ENCODE results near the gene PLXNC1. TPM values are rescaled to one million over a fixed set of nuclear protein-coding genes. Genes with fewer than 3 reads are reported as not detected.
A peak's percentile ranks its signal among the peaks of the same experiment; 100 is the strongest.

Gene PLXNC1
- total and polyA plus RNA-seq, 4 donors = 27.6 to 58.2 (median 42.1) TPM

DNA sequence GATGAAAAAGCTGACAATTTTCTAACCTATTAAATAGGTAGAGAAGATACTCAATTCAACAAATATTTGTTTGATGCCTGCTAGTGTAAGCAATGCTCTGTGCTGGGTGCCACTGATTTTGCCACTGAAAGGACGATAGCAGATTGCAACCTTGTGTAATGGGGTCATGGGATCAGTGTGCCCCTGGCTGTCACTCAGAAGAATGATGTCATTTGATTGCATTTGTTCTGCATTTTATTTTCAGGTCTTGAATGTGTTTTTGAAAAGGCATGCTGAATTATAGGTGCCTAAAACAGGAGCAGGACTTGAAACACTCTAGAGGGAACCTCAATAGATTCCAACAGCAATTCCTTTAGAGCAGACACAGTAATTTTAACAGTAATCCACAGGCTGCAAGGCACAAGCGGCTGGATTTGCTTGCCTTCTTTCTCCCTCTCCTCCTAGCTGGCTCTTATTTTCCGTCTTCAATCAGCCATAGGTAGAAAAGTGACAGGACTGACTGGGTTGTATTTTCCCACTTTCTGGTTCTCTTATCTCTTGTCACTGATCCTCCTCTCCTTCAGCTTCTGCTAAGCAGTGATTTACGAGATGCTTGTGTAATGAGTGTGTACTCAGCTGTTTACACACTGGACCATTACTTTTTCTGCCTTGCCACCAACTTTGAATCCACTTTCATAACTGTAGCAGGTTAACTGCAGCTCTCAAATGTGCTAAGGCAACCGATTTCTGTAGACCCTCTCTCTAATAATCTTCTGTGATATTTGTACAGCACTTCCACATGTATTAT is 4.1 kb downstream of the PLXNC1 start:
- H3K27me3 ChIP-seq (ENCODE audit: control insufficient read depth, insufficient read depth, low read length) = peaks cover 18% of the 10 kb centered on the region
- H3K9me3 ChIP-seq (ENCODE audit: control insufficient read depth, insufficient read depth, low read length) = no peaks in the 10 kb centered on the region
- WGBS (ENCODE audit: insufficient coverage) = 23% methylated on average over 2 of the region's 5 CpGs
- H3K4me1 ChIP-seq (ENCODE audit: control insufficient read depth, insufficient read depth, low read length) = peaks cover 18% of the 10 kb centered on the region
- no peak overlapping the region for H3K27ac ChIP-seq (ENCODE audit: low read depth, low read length)
- peak in 2 of 6 donors; percentile 15 to 34 for DNase-seq (ENCODE audit: low read depth in 4 of 6, low spot score in 6 of 6)
- H3K36me3 ChIP-seq (ENCODE audit: control insufficient read depth, insufficient read depth, low read length) = no peaks in the 10 kb centered on the region
- H3K4me3 ChIP-seq (ENCODE audit: low read depth, low read length) = peak overlapping the region; percentile 1

DNA sequence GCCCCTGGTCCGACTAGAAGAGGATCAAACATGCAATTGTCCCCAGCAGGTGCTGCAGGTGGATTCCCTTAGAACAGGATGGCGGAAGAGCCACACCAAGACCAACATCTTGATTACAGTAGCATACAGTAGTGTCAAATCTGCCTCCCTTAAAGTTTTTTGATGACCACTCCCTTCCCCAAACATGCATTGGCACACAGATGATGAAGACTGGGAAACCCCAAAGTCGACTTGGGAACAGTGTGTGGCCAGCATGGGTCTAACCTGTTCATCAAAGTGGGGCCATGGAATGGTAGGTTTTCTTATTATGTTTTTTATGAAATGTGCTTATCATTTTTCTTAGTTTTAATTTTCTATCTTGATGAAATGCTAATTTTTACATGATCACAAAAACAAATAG is 8.8 kb downstream of the PLXNC1 start:
- Histone ChIP-seq H3K9me3 (ENCODE audit: control insufficient read depth, insufficient read depth, low read length) (no peaks in the 10 kb centered on the region), H3K27me3 (ENCODE audit: control insufficient read depth, insufficient read depth, low read length) (peaks cover 5% of the 10 kb centered on the region), H3K27ac (ENCODE audit: low read depth, low read length) (no peak overlapping the region), H3K4me1 (ENCODE audit: control insufficient read depth, insufficient read depth, low read length) (no peaks in the 10 kb centered on the region), H3K4me3 (ENCODE audit: low read depth, low read length) (no peak overlapping the region), H3K36me3 (ENCODE audit: control insufficient read depth, insufficient read depth, low read length) (no peaks in the 10 kb centered on the region)
- no peak for DNase-seq (ENCODE audit: low read depth in 4 of 6, low spot score in 6 of 6)
- 100% methylated on average over 1 of the region's 3 CpGs for WGBS (ENCODE audit: insufficient coverage)

DNA sequence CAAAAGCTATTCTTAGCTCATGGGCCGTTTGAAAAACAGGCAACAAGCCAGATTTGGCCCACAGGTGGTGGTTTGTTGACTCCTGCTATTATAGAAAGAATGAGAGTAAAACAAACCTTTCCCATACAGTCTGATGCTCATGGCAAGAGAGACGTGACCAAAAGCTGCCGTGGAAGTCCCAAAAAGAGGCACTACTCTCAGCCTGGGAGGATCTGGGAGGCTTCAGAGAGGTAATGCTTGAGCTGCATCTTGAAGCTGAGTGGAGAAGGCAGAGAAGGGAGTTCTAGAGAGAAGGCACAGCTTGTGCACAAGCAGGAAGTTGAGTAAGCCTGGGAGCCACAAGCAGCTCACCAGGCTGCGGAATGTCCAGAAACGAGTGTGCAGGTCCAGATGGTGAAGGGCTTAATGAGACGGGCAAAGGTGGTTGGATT is 9.6 kb downstream of the PLXNC1 start:
- H3K27ac ChIP-seq (ENCODE audit: low read depth, low read length) = no peak overlapping the region
- DNase-seq (ENCODE audit: low read depth in 4 of 6, low spot score in 6 of 6) = peak in 1 of 6 donors; percentile 9
- no CpG with 5 or more reads among the region's 6 CpGs for WGBS (ENCODE audit: insufficient coverage)

DNA sequence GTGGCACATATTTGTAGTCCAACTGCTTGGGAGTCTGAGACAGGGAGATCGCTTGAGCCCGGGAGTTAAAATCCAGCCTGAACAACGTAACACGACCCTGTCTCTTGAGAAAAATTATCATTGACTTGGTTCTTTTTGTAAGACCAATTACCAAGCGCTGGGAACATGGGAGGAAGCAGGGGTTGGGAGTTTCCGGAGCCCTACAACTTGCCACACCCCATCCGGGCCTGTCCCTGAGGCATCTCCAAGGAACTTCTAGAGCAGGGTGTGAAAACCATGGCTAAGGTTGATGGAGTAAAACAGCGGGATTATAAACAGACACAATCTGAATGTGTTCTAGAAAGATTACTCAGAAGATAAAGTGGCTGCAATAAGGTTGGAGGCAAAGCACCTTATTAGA is 10.3 kb downstream of the PLXNC1 start:
- Histone ChIP-seq H3K36me3 (ENCODE audit: control insufficient read depth, insufficient read depth, low read length) (no peaks in the 10 kb centered on the region), H3K9me3 (ENCODE audit: control insufficient read depth, insufficient read depth, low read length) (no peaks in the 10 kb centered on the region), H3K4me3 (ENCODE audit: low read depth, low read length) (no peak overlapping the region), H3K27me3 (ENCODE audit: control insufficient read depth, insufficient read depth, low read length) (peaks cover 2% of the 10 kb centered on the region), H3K27ac (ENCODE audit: low read depth, low read length) (no peak overlapping the region), H3K4me1 (ENCODE audit: control insufficient read depth, insufficient read depth, low read length) (no peaks in the 10 kb centered on the region)
- 96% methylated on average over 8 of the region's 8 CpGs for WGBS (ENCODE audit: insufficient coverage)
- no peak for DNase-seq (ENCODE audit: low read depth in 4 of 6, low spot score in 6 of 6)

More for the DNA sequence above, 9.6 kb downstream of the PLXNC1 start:
- Histone ChIP-seq H3K9me3 (ENCODE audit: control insufficient read depth, insufficient read depth, low read length) (no peaks in the 10 kb centered on the region), H3K27me3 (ENCODE audit: control insufficient read depth, insufficient read depth, low read length) (peaks cover 2% of the 10 kb centered on the region), H3K4me1 (ENCODE audit: control insufficient read depth, insufficient read depth, low read length) (no peaks in the 10 kb centered on the region), H3K36me3 (ENCODE audit: control insufficient read depth, insufficient read depth, low read length) (no peaks in the 10 kb centered on the region), H3K4me3 (ENCODE audit: low read depth, low read length) (no peak overlapping the region)

DNA sequence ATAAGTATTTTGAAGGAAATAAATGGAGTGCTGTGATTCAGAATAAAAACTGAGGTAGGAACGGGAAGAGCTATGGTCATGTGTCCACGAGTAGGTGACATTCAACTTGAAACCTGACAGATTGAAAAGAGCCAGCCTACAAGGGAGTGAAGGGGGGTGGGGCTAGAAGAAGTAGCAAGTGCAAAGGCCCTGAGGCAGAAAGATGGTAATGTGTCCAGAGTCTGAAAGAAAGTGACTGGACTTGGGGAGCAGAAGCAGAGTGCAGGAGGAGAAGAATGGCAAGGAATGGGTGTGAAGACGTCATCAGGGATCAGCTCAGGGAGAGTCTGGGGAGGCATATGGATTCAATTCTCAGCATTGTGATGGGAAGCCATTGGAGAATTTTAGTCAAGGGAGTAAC is 13.7 kb downstream of the PLXNC1 start:
- Histone ChIP-seq H3K36me3 (ENCODE audit: control insufficient read depth, insufficient read depth, low read length) (no peaks in the 10 kb centered on the region), H3K27ac (ENCODE audit: low read depth, low read length) (no peak overlapping the region), H3K4me3 (ENCODE audit: low read depth, low read length) (no peak overlapping the region), H3K4me1 (ENCODE audit: control insufficient read depth, insufficient read depth, low read length) (peaks cover 7% of the 10 kb centered on the region), H3K9me3 (ENCODE audit: control insufficient read depth, insufficient read depth, low read length) (no peaks in the 10 kb centered on the region), H3K27me3 (ENCODE audit: control insufficient read depth, insufficient read depth, low read length) (no peaks in the 10 kb centered on the region)
- 98% methylated on average over 3 of the region's 3 CpGs for WGBS (ENCODE audit: insufficient coverage)
- no peak for DNase-seq (ENCODE audit: low read depth in 4 of 6, low spot score in 6 of 6)

DNA sequence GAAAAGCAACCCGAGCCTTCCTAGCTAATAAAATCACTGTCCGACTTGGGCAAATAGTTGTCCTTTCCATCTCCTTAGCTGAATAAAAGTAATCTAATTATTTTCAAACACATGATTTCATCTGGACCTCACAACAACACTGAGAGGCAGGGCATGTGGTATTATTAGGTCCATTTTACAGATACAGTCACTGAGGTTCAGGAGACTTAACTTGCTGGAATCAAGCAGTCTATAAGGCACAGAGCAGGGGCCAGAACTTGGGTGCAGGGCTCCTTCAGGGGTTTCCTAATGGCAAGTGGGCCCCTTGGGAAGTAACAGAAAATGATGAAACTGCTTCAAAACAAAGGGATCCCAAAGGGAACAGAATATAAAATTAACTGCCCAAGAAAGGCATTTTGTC is 15.5 kb downstream of the PLXNC1 start:
- DNase-seq (ENCODE audit: low read depth in 4 of 6, low spot score in 6 of 6) = no peak
- Histone ChIP-seq H3K27ac (ENCODE audit: low read depth, low read length) (no peak overlapping the region), H3K4me1 (ENCODE audit: control insufficient read depth, insufficient read depth, low read length) (peaks cover 7% of the 10 kb centered on the region), H3K4me3 (ENCODE audit: low read depth, low read length) (no peak overlapping the region), H3K9me3 (ENCODE audit: control insufficient read depth, insufficient read depth, low read length) (no peaks in the 10 kb centered on the region), H3K27me3 (ENCODE audit: control insufficient read depth, insufficient read depth, low read length) (no peaks in the 10 kb centered on the region), H3K36me3 (ENCODE audit: control insufficient read depth, insufficient read depth, low read length) (no peaks in the 10 kb centered on the region)
- WGBS (ENCODE audit: insufficient coverage) = 90% methylated on average over 2 of the region's 2 CpGs

DNA sequence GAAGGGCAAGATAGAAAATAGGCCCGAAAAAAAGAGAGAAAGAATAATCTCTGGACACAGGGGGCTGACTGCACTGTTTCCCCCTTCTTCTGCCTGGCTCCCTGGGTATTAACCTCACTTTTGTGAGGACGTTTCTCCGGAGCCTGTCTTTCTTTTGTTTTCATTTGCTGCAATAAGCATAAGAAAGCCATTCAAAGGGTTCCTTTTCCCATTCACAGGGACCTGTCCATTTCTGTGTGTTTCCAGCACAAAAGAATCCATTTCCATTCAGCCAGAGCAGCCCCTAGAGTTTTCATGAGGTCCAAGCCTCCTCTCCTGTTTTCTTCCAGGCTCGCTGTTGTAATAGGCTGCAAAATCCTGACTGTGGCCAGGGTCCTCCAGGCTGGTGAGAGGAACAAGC is 16.8 kb downstream of the PLXNC1 start:
- WGBS (ENCODE audit: insufficient coverage) = 43% methylated on average over 4 of the region's 4 CpGs
- H3K27ac ChIP-seq (ENCODE audit: low read depth, low read length) = peak overlapping the region; percentile 30
- no peaks in the 10 kb centered on the region for H3K27me3 ChIP-seq (ENCODE audit: control insufficient read depth, insufficient read depth, low read length)
- H3K36me3 ChIP-seq (ENCODE audit: control insufficient read depth, insufficient read depth, low read length) = no peaks in the 10 kb centered on the region
- no peak overlapping the region for H3K4me3 ChIP-seq (ENCODE audit: low read depth, low read length)
- DNase-seq (ENCODE audit: low read depth in 4 of 6, low spot score in 6 of 6) = peak in 2 of 6 donors; percentile 49 to 55
- H3K4me1 ChIP-seq (ENCODE audit: control insufficient read depth, insufficient read depth, low read length) = peaks cover 7% of the 10 kb centered on the region
- H3K9me3 ChIP-seq (ENCODE audit: control insufficient read depth, insufficient read depth, low read length) = no peaks in the 10 kb centered on the region

DNA sequence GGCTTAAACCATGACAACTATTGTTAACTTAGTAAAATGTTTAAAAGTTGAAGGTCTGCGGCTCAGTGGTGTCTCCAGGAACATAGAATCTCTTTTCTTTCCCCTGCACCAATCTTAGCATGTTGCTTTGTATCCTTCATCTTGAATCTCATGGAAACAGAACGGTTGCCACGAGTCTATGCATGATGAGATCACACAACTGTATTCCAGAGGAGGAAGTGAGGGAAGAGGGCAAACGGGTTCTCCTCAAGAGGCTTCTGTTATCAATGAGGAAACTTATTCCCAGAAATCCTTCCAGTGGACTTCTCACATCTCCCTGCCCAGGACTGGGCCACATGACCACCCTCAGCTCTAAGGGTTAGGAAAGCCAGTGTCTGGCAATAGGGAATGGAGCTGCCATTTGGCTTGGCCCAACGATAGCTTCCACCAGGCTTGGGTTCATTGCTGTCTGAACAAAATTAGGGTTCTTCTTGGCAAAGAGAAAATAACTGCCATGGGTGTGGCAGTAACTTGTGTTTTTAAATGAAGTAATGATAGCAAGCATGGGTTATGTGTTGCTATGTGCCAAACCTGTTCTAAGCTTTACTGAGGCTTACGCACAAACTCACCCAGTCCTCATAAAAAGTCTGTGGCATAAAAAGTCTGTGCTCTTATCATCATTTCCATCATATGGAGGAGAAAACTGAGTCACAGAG is 17.4 kb downstream of the PLXNC1 start:
- Histone ChIP-seq H3K9me3 (ENCODE audit: control insufficient read depth, insufficient read depth, low read length) (no peaks in the 10 kb centered on the region), H3K4me1 (ENCODE audit: control insufficient read depth, insufficient read depth, low read length) (peaks cover 7% of the 10 kb centered on the region), H3K27ac (ENCODE audit: low read depth, low read length) (no peak overlapping the region), H3K27me3 (ENCODE audit: control insufficient read depth, insufficient read depth, low read length) (no peaks in the 10 kb centered on the region), H3K36me3 (ENCODE audit: control insufficient read depth, insufficient read depth, low read length) (no peaks in the 10 kb centered on the region), H3K4me3 (ENCODE audit: low read depth, low read length) (no peak overlapping the region)
- DNase-seq (ENCODE audit: low read depth in 4 of 6, low spot score in 6 of 6) = no peak
- WGBS (ENCODE audit: insufficient coverage) = no CpG with 5 or more reads among the region's 6 CpGs

DNA sequence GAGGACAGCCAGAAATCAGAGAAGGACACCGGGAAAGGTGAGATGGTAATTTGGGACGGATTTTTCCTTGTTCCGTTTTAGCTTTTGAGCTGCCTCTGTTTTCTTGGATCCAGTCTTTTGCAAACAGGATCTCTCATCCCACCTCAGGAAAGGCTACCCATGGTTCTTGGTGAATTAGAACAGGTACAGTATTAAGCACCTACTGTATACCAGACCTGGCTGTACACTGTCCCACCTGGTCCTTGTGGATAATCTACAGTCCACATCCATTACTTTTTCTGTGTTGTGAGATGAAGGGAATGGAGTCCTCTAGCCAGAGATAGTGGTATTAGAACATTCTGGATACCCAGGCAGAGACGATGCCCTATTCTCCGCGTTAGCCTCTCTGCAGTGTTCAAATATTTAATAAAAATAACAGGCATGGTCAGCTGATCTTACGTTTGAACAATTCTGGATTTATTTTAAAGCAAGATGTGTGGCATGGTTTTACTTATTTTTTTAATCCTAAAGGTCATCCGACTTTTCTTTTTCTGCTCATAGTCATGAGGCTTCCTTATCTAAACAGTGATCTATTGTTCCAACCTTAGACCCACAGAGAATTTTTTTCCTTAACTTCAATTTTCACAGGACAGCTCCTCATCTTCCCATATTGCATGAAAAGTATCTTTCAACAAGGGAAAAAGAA is 18.8 kb downstream of the PLXNC1 start:
- H3K36me3 ChIP-seq (ENCODE audit: control insufficient read depth, insufficient read depth, low read length) = peaks cover 3% of the 10 kb centered on the region
- no peak overlapping the region for H3K4me3 ChIP-seq (ENCODE audit: low read depth, low read length)
- no CpG with 5 or more reads among the region's 8 CpGs for WGBS (ENCODE audit: insufficient coverage)
- H3K9me3 ChIP-seq (ENCODE audit: control insufficient read depth, insufficient read depth, low read length) = no peaks in the 10 kb centered on the region
- H3K27ac ChIP-seq (ENCODE audit: low read depth, low read length) = no peak overlapping the region
- no peaks in the 10 kb centered on the region for H3K27me3 ChIP-seq (ENCODE audit: control insufficient read depth, insufficient read depth, low read length)
- DNase-seq (ENCODE audit: low read depth in 4 of 6, low spot score in 6 of 6) = no peak
- H3K4me1 ChIP-seq (ENCODE audit: control insufficient read depth, insufficient read depth, low read length) = peaks cover 7% of the 10 kb centered on the region

Data from spinal cord (tissue), 10 donors.